ENCODE data around the gene ETV6.

GRCh38 chr12:11897923-11898322 lies 248.4 kb downstream of the ETV6 start:
- TF ChIP-seq POLR2A (IDR thresholded peaks at IDR 0.05; ENCODE audit: control extremely low read depth in 1 of 2, low read depth in 2 of 2, low read length in 2 of 2): no peak
- TF ChIP-seq CTCF (IDR thresholded peaks at IDR 0.05; ENCODE audit: control extremely low read depth in 1 of 3, insufficient read depth in 1 of 3, low read depth in 1 of 3, low read length in 3 of 3): no peak
- no peak for TF ChIP-seq ATF2 (IDR thresholded peaks at IDR 0.05; ENCODE audit: low read length)
- TF ChIP-seq EP300 (IDR thresholded peaks at IDR 0.05; ENCODE audit: borderline replicate concordance in 1 of 2, low read depth in 2 of 2, low read length in 2 of 2): no peak
- TF ChIP-seq CHD2 (IDR thresholded peaks at IDR 0.05; ENCODE audit: low read length): no peak

Measured in H1 (cell line).